Fibroblast of lung (primary cell): ENCODE measurements around the gene MTMR3. TPM values are rescaled to one million over a fixed set of nuclear protein-coding genes. Genes with fewer than 3 reads are reported as not detected.

Experiments used
- DNase-seq, 2 donors: peaks; one replicate each; pipeline versions ENCODE4 v3.0.0 to v3.0.0-alpha.2; 2010; ENCODE audit warnings: low read depth in 2 of 2
- H2AFZ ChIP-seq: 2 replicates; pipeline ENCODE4 v1.5.1; 2012; ENCODE audit warnings: low read length, control low read depth, inconsistent platforms
- H3K27ac ChIP-seq: 2 replicates; pipeline ENCODE4 v1.5.1; 2011; ENCODE audit warnings: low read length, control low read depth; ENCODE audit not compliant: insufficient read depth
- H3K27me3 ChIP-seq: 2 replicates; pipeline ENCODE4 v1.5.1; 2011; ENCODE audit warnings: mild to moderate bottlenecking, low read length; ENCODE audit not compliant: control insufficient read depth, insufficient read depth
- H3K36me3 ChIP-seq: 2 replicates; pipeline ENCODE4 v1.5.1; 2011; ENCODE audit warnings: low read length; ENCODE audit not compliant: control insufficient read depth, insufficient read depth
- H3K4me1 ChIP-seq: 2 replicates; pipeline ENCODE4 v1.5.1; 2011; ENCODE audit warnings: low read length; ENCODE audit not compliant: control insufficient read depth, insufficient read depth; ENCODE audit errors: extremely low read depth
- H3K4me2 ChIP-seq: 2 replicates; pipeline ENCODE4 v1.5.1; 2011; ENCODE audit warnings: low read length, control low read depth; ENCODE audit not compliant: insufficient read depth; ENCODE audit errors: extremely low read depth
- H3K4me3 ChIP-seq, 4 experiments: fragments of 200-600 bp in 1 of 4; sonication (generic) in 1 of 4; replicated peaks in 1 of 4; 2 replicates each; pipeline ENCODE4 v1.5.1; 2011 to 2016; ENCODE audit warnings: low read length in 4 of 4, low read depth in 3 of 4, mild to moderate bottlenecking in 3 of 4, control low read depth in 2 of 4, inconsistent platforms in 1 of 4, mixed read lengths in 1 of 4; ENCODE audit not compliant: insufficient read depth in 1 of 4; ENCODE audit errors: control extremely low read depth in 1 of 4
- H3K79me2 ChIP-seq: 2 replicates; pipeline ENCODE4 v1.5.1; 2012; ENCODE audit warnings: mild to moderate bottlenecking, low read length, inconsistent platforms; ENCODE audit not compliant: control insufficient read depth, insufficient read depth
- H3K9ac ChIP-seq: 2 replicates; pipeline ENCODE4 v1.5.1; 2011; ENCODE audit warnings: mild to moderate bottlenecking, low read length, control low read depth; ENCODE audit not compliant: insufficient read depth
- H3K9me3 ChIP-seq: 2 replicates; pipeline ENCODE4 v1.5.1; 2012; ENCODE audit warnings: low read depth, low read length; ENCODE audit not compliant: control insufficient read depth, insufficient read depth
- H4K20me1 ChIP-seq: 2 replicates; pipeline ENCODE4 v1.5.1; 2011; ENCODE audit warnings: low read length; ENCODE audit not compliant: control insufficient read depth, insufficient read depth; ENCODE audit errors: extremely low read depth
- CTCF ChIP-seq, 2 donors: IDR thresholded peaks in 1 of 2; conservative IDR thresholded peaks in 1 of 2; 1 replicate in 1 of 2; 2 replicates in 1 of 2; pipeline ENCODE4 v1.5.1; 2011 to 2012; ENCODE audit warnings: low read length in 2 of 2, control low read depth in 1 of 2, inconsistent platforms in 1 of 2, low read depth in 1 of 2, mild to moderate bottlenecking in 1 of 2
- EZH2 ChIP-seq: IDR thresholded peaks from 2 replicates; pipeline ENCODE4 v1.5.1; 2012; ENCODE audit warnings: low read length, control low read depth, mild to moderate bottlenecking; ENCODE audit errors: missing control alignments
- polyA plus RNA-seq, 2 donors: library from polyadenylated mRNA; depleted of rRNA in 1 of 2; stranded (reverse) in 1 of 2; unstranded in 1 of 2; fragments of >200 nt; gene quantifications; 2 replicates each; pipeline ENCODE4 v1.2.1, GENCODE V29; 2011 to 2012; ENCODE audit warnings: missing spikeins in 1 of 2
- total RNA-seq: library from RNA; depleted of rRNA; stranded (reverse); fragments of >200 nt; gene quantifications from 2 replicates; pipeline ENCODE4 v1.2.1, GENCODE V29; 2014

The MTMR3 gene
- total and polyA plus RNA-seq, 2 donors (not counting 1 experiment from before 2014, with no cell fraction given), result 15.0 to 31.2 TPM

- TF ChIP-seq EZH2, result no peak
- no peak for TF ChIP-seq CTCF (conservative IDR thresholded peaks at IDR 0.05 in 1 of 2, IDR thresholded peaks at IDR 0.05 in 1 of 2; ENCODE audit: low read depth in 1 of 2, low read length in 2 of 2)
- no peak overlapping the region for H3K9ac ChIP-seq
- no peaks in the 10 kb centered on the region for H3K9me3 ChIP-seq
- peaks cover 8% of the 10 kb centered on the region for H3K27me3 ChIP-seq
- no peak overlapping the region for H3K27ac ChIP-seq
- no peaks in the 10 kb centered on the region for H3K79me2 ChIP-seq
- H3K4me3 ChIP-seq, result no peak overlapping the region
- no peaks in the 10 kb centered on the region for H3K4me1 ChIP-seq
- no peak overlapping the region for H3K4me2 ChIP-seq
- no peak for DNase-seq
- H2AFZ ChIP-seq, result no peak overlapping the region
- no peaks in the 10 kb centered on the region for H4K20me1 ChIP-seq
- H3K36me3 ChIP-seq, result no peaks in the 10 kb centered on the region
Measured at GRCh38 chr22:30073743-30074142, 190.8 kb downstream of the MTMR3 start.

- Histone ChIP-seq H3K27ac (no peak overlapping the region), H3K9ac (no peak overlapping the region), H4K20me1 (no peaks in the 10 kb centered on the region), H3K36me3 (no peaks in the 10 kb centered on the region), H3K4me2 (no peak overlapping the region), H3K79me2 (no peaks in the 10 kb centered on the region), H3K4me3 (no peak overlapping the region), H3K27me3 (peaks cover 8% of the 10 kb centered on the region), H2AFZ (no peak overlapping the region), H3K4me1 (no peaks in the 10 kb centered on the region), H3K9me3 (no peaks in the 10 kb centered on the region)
- no peak for DNase-seq
- no peak for TF ChIP-seq CTCF (conservative IDR thresholded peaks at IDR 0.05 in 1 of 2, IDR thresholded peaks at IDR 0.05 in 1 of 2; ENCODE audit: low read depth in 1 of 2, low read length in 2 of 2)
- no peak for TF ChIP-seq EZH2
Measured at GRCh38 chr22:30074147-30074546, 191.2 kb downstream of the MTMR3 start.

GRCh38 chr22:30074994-30075393, 192.0 kb downstream of the MTMR3 start:
- Histone ChIP-seq H3K27ac (no peak overlapping the region), H3K36me3 (no peaks in the 10 kb centered on the region), H3K9me3 (no peaks in the 10 kb centered on the region), H3K9ac (no peak overlapping the region), H3K27me3 (peaks cover 8% of the 10 kb centered on the region), H3K4me2 (no peak overlapping the region), H4K20me1 (no peaks in the 10 kb centered on the region), H3K4me1 (no peaks in the 10 kb centered on the region), H2AFZ (no peak overlapping the region), H3K79me2 (no peaks in the 10 kb centered on the region), H3K4me3 (no peak overlapping the region)
- TF ChIP-seq CTCF (conservative IDR thresholded peaks at IDR 0.05 in 1 of 2, IDR thresholded peaks at IDR 0.05 in 1 of 2; ENCODE audit: low read depth in 1 of 2, low read length in 2 of 2), result no peak
- DNase-seq, result no peak
